HepG2 (cell line): ENCODE results near the gene SLC25A48. TPM values are rescaled to one million over a fixed set of nuclear protein-coding genes. Genes with fewer than 3 reads are reported as not detected.

ENCODE experiments used
- ATAC-seq: fragments of 200-7000 bp; cut with Tn5 transposase; 3 replicates; pipeline ENCODE4 v1.9.1; 2020; ENCODE audit warnings: mild to moderate bottlenecking, moderate library complexity
- BruUV-seq: library from RNA; stranded (reverse); fragments of 400-500 nt; replicated peaks from 2 replicates; lab custom pipeline; 2021; lab: Mats Ljungman, UMichigan
- CTCF ChIA-PET: fragments of 300-600 bp; formaldehyde crosslinking; extraction: SDS; loops from one replicate; lab custom pipeline; 2021; ENCODE audit warnings: low total read pairs, inconsistent platforms, low intra/inter-chr PET ratio; lab: Yijun Ruan, JAX
- POLR2A ChIA-PET: fragments of 350-600 bp; sonication (Branson Sonifier 250); formaldehyde crosslinking; loops from one replicate; lab custom pipeline; 2020; ENCODE audit warnings: antibody characterized with exemption, inconsistent platforms; lab: Yijun Ruan, JAX
- DNase-seq: peaks from one replicate; pipeline ENCODE4 v3.0.0-alpha.2; 2015; ENCODE audit warnings: low spot score
- FAIRE-seq: peaks from 3 replicates; lab custom pipeline; 2011; peaks lifted over from hg19 to GRCh38; lab: Jason Lieb, UNC
- H2AFZ ChIP-seq: one replicate; pipeline ENCODE4 v1.6.1; 2011; ENCODE audit warnings: low read length, inconsistent platforms
- H3K27ac ChIP-seq: fragments of 300-600 bp; 3 replicates; pipeline ENCODE4 v1.8.0; 2011; ENCODE audit warnings: mixed run types, mild to moderate bottlenecking, mixed read lengths, low read length, inconsistent platforms; ENCODE audit not compliant: insufficient read depth; ENCODE audit errors: extremely low read length
- H3K27me3 ChIP-seq, 2 experiments: fragments of 200-600 bp in 1 of 2; 2 replicates in 1 of 2; 3 replicates in 1 of 2; pipeline versions ENCODE4 v1.6.0 to v1.8.0; 2011; ENCODE audit warnings: low read length in 2 of 2, mild to moderate bottlenecking in 2 of 2, moderate library complexity in 2 of 2, inconsistent platforms in 1 of 2; ENCODE audit not compliant: insufficient read depth in 2 of 2, control insufficient read depth in 1 of 2
- H3K36me3 ChIP-seq, 2 experiments: fragments of 200-600 bp in 1 of 2; replicated peaks in 1 of 2; 2 replicates in 1 of 2; 3 replicates in 1 of 2; pipeline versions ENCODE4 v1.5.1 to v1.8.0; 2011; ENCODE audit warnings: low read length in 2 of 2, inconsistent platforms in 1 of 2; ENCODE audit not compliant: insufficient read depth in 2 of 2, control insufficient read depth in 1 of 2
- H3K4me1 ChIP-seq: 2 replicates; pipeline ENCODE4 v1.5.1; 2012; ENCODE audit warnings: low read length, inconsistent platforms; ENCODE audit not compliant: insufficient read depth
- H3K4me2 ChIP-seq: 2 replicates; pipeline ENCODE4 v1.6.0; 2011; ENCODE audit warnings: low read depth, low read length, inconsistent platforms
- H3K4me3 ChIP-seq, 3 experiments: fragments of 200-600 bp in 1 of 3; sonication (generic), shearing (Covaris generic) in 1 of 3; replicated peaks in 1 of 3; 2 replicates each; pipeline ENCODE4 v1.5.1; 2011 to 2016; ENCODE audit warnings: low read length in 3 of 3, inconsistent platforms in 2 of 3, low read depth in 2 of 3, mild to moderate bottlenecking in 2 of 3, control low read depth in 1 of 3, mixed read lengths in 1 of 3; ENCODE audit not compliant: insufficient read depth in 1 of 3
- H3K79me2 ChIP-seq: one replicate; pipeline ENCODE4 v1.6.1; 2011; ENCODE audit warnings: low read length, inconsistent platforms; ENCODE audit not compliant: insufficient read depth
- H3K9ac ChIP-seq: 2 replicates; pipeline ENCODE4 v1.6.0; 2011; ENCODE audit warnings: mild to moderate bottlenecking, low read depth, low read length, inconsistent platforms; ENCODE audit not compliant: insufficient read depth
- H3K9me3 ChIP-seq: 2 replicates; pipeline ENCODE4 v1.5.1; 2012; ENCODE audit warnings: mild to moderate bottlenecking, low read length
- H4K20me1 ChIP-seq: 2 replicates; pipeline ENCODE4 v1.6.0; 2011; ENCODE audit warnings: inconsistent platforms, mild to moderate bottlenecking, low read length, moderate library complexity; ENCODE audit not compliant: insufficient read depth
- MEIS1 ChIP-seq: sonication (generic); formaldehyde crosslinking; IDR thresholded peaks from 2 replicates; pipeline ENCODE4 v1.9.0; 2021; ENCODE audit warnings: mild to moderate bottlenecking, missing genetic modification reagents, moderate library complexity, borderline replicate concordance
- RBM39 ChIP-seq: fragments of 200-400 bp; formaldehyde crosslinking; IDR thresholded peaks from one replicate; pipeline ENCODE4 v1.6.1; 2018; ENCODE audit warnings: antibody characterized with exemption, mild to moderate bottlenecking, low read depth, low read length; ENCODE audit not compliant: poor library complexity, severe bottlenecking
- REL ChIP-seq: sonication (generic); formaldehyde crosslinking; conservative IDR thresholded peaks from 2 replicates; pipeline ENCODE4 v1.8.0; 2022; ENCODE audit warnings: mild to moderate bottlenecking, missing genetic modification reagents, moderate library complexity
- REPIN1 ChIP-seq: sonication (generic); formaldehyde crosslinking; IDR thresholded peaks from 2 replicates; pipeline ENCODE4 v1.8.0; 2022; ENCODE audit warnings: missing genetic modification reagents, low read depth, mild to moderate bottlenecking, borderline replicate concordance
- TEAD3 ChIP-seq: optimal IDR thresholded peaks from 2 replicates; pipeline ENCODE3; 2016; ENCODE audit warnings: borderline replicate concordance
- ZFYVE20 ChIP-seq: sonication (generic); formaldehyde crosslinking; IDR thresholded peaks from 2 replicates; pipeline ENCODE4 v1.8.0; 2023; ENCODE audit warnings: low read depth, mild to moderate bottlenecking, moderate library complexity, missing genetic modification reagents, borderline replicate concordance
- ZNF616 ChIP-seq: sonication (generic); formaldehyde crosslinking; IDR thresholded peaks from 2 replicates; pipeline ENCODE4 v1.5.0; 2020; ENCODE audit warnings: low read depth, mild to moderate bottlenecking, missing genetic modification reagents
- ZNF674 ChIP-seq: sonication (generic); formaldehyde crosslinking; IDR thresholded peaks from 2 replicates; pipeline ENCODE4 v1.5.0; 2020; ENCODE audit warnings: low read depth, mild to moderate bottlenecking, missing genetic modification reagents
- WGBS: methylation state at CpG from one replicate; pipeline ENCODE4 v1.1.6; 2017; ENCODE audit warnings: low lambda C conversion rate; 5-methylcytosine and 5-hydroxymethylcytosine counted together
- in situ Hi-C: cut with HindIII; loops from 2 replicates; pipeline ENCODE4 v1.10.0; 2017; ENCODE audit warnings: low pct_unique_long_range_greater_than_20kb; ENCODE audit not compliant: extremely low pct_ligation_motif_present
- intact Hi-C: fragments of 100-400 bp; cut with micrococcal nuclease; formaldehyde crosslinking; loops from one replicate; pipeline ENCODE4 v1.10.0; 2022; ENCODE audit not compliant: unreplicated experiment
- polyA plus RNA-seq, 8 experiments: library from polyadenylated mRNA; depleted of rRNA in 3 of 8; stranded (reverse) in 7 of 8; unstranded in 1 of 8; fragments of >200 nt; fragmentation: Illumina TruSeq in 4 of 8; extraction: Trizol in 4 of 8; gene quantifications; 2 replicates each; pipeline versions ENCODE4 v1.2.1 to v1.2.3, GENCODE V29; 2011 to 2016; ENCODE audit warnings: low read depth in 4 of 8, missing spikeins in 1 of 8, mixed read lengths in 1 of 8; ENCODE audit not compliant: insufficient read depth in 1 of 8
- total RNA-seq, 5 experiments: library from RNA; depleted of rRNA; stranded (reverse); fragments of >200 nt; fragmentation: Illumina TruSeq; extraction: Trizol; gene quantifications; 2 replicates each; pipeline ENCODE4 v1.2.3, GENCODE V29; 2016; ENCODE audit warnings: low read depth in 1 of 5
- TF ChIP-seq, protein P1 (sequence below): sonication (generic); formaldehyde crosslinking; IDR thresholded peaks from 2 replicates; pipeline ENCODE4 v1.4.0; 2020; ENCODE audit warnings: missing genetic modification reagents, borderline replicate concordance
- TF ChIP-seq, protein P2 (sequence below): sonication (generic); formaldehyde crosslinking; IDR thresholded peaks from 2 replicates; pipeline ENCODE4 v1.5.1; 2020; ENCODE audit warnings: mild to moderate bottlenecking, missing genetic modification reagents, moderate library complexity
- TF ChIP-seq, protein P3 (sequence below): sonication (generic); formaldehyde crosslinking; IDR thresholded peaks from 2 replicates; pipeline ENCODE4 v1.9.0; 2021; ENCODE audit warnings: missing genetic modification reagents, borderline replicate concordance
- TF ChIP-seq, protein P4 (sequence below): sonication (generic); formaldehyde crosslinking; IDR thresholded peaks from 2 replicates; pipeline ENCODE4 v1.4.0; 2020; ENCODE audit warnings: missing genetic modification reagents

The SLC25A48 gene
- total and polyA plus RNA-seq, 2 of the 13 experiments (the other 11 are each of a cell fraction or from before 2014, with no cell fraction given), result 0.17 to 4.5 TPM

DNA sequence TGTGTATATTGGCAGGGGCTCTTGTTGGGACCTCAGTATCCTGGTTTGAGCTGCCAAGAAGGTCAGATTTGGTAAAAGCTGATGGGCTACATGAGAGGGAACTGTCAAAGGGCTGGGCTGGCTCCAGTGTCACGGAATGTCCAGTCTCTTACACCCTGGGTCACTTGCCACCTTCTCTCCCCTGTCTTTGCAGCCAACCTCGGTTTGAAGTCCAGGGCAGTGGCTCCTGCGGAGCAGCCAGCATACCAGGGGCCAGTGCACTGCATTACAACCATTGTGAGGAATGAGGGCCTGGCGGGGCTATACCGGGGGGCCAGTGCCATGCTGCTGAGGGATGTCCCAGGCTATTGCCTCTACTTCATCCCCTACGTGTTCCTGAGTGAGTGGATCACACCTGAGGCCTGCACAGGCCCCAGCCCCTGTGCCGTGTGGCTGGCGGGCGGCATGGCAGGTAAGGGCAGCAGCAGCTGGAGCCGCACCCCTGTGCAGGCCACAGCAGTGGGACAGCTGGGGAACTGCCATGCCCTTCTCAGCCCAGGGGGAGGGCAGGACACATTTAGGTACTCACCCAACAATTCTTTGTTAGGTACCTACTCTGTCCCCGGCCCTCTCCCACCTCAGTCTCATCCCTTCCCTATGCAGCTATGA lies 36.9 kb downstream of the SLC25A48 start:
- Histone ChIP-seq H2AFZ (no peak overlapping the region), H3K27ac (no peak overlapping the region), H3K4me3 (no peak overlapping the region), H3K27me3 (no peaks in the 10 kb centered on the region), H3K36me3 (no peaks in the 10 kb centered on the region), H3K79me2 (no peaks in the 10 kb centered on the region), H3K4me1 (peaks cover 45% of the 10 kb centered on the region), H4K20me1 (no peaks in the 10 kb centered on the region), H3K4me2 (no peak overlapping the region), H3K9me3 (no peaks in the 10 kb centered on the region), H3K9ac (no peak overlapping the region)
- ATAC-seq, result peak; percentile 39
- BruUV-seq, result no TSS peak
- POLR2A ChIA-PET, result no interaction called here
- intact Hi-C loops (no loop called here), in situ Hi-C loops (loop anchor here (25.0 kb wide), 1 partner anchor 541 kb away; no protein-coding TSS in a partner anchor)
- WGBS, result 42% methylated on average over 4 of the region's 11 CpGs
- CTCF ChIA-PET, result no interaction called here
- DNase-seq, result no peak
- no peak for FAIRE-seq
- TF ChIP-seq, protein P1, sequence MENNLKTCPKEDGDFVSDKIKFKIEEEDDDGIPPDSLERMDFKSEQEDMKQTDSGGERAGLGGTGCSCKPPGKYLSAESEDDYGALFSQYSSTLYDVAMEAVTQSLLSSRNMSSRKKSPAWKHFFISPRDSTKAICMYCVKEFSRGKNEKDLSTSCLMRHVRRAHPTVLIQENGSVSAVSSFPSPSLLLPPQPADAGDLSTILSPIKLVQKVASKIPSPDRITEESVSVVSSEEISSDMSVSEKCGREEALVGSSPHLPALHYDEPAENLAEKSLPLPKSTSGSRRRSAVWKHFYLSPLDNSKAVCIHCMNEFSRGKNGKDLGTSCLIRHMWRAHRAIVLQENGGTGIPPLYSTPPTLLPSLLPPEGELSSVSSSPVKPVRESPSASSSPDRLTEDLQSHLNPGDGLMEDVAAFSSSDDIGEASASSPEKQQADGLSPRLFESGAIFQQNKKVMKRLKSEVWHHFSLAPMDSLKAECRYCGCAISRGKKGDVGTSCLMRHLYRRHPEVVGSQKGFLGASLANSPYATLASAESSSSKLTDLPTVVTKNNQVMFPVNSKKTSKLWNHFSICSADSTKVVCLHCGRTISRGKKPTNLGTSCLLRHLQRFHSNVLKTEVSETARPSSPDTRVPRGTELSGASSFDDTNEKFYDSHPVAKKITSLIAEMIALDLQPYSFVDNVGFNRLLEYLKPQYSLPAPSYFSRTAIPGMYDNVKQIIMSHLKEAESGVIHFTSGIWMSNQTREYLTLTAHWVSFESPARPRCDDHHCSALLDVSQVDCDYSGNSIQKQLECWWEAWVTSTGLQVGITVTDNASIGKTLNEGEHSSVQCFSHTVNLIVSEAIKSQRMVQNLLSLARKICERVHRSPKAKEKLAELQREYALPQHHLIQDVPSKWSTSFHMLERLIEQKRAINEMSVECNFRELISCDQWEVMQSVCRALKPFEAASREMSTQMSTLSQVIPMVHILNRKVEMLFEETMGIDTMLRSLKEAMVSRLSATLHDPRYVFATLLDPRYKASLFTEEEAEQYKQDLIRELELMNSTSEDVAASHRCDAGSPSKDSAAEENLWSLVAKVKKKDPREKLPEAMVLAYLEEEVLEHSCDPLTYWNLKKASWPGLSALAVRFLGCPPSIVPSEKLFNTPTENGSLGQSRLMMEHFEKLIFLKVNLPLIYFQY, result no peak
- TF ChIP-seq, protein P2, sequence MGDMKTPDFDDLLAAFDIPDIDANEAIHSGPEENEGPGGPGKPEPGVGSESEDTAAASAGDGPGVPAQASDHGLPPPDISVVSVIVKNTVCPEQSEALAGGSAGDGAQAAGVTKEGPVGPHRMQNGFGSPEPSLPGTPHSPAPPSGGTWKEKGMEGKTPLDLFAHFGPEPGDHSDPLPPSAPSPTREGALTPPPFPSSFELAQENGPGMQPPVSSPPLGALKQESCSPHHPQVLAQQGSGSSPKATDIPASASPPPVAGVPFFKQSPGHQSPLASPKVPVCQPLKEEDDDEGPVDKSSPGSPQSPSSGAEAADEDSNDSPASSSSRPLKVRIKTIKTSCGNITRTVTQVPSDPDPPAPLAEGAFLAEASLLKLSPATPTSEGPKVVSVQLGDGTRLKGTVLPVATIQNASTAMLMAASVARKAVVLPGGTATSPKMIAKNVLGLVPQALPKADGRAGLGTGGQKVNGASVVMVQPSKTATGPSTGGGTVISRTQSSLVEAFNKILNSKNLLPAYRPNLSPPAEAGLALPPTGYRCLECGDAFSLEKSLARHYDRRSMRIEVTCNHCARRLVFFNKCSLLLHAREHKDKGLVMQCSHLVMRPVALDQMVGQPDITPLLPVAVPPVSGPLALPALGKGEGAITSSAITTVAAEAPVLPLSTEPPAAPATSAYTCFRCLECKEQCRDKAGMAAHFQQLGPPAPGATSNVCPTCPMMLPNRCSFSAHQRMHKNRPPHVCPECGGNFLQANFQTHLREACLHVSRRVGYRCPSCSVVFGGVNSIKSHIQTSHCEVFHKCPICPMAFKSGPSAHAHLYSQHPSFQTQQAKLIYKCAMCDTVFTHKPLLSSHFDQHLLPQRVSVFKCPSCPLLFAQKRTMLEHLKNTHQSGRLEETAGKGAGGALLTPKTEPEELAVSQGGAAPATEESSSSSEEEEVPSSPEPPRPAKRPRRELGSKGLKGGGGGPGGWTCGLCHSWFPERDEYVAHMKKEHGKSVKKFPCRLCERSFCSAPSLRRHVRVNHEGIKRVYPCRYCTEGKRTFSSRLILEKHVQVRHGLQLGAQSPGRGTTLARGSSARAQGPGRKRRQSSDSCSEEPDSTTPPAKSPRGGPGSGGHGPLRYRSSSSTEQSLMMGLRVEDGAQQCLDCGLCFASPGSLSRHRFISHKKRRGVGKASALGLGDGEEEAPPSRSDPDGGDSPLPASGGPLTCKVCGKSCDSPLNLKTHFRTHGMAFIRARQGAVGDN, result peak; percentile 19; the same call in 1 of the 2 replicates
- no peak for TF ChIP-seq ZFYVE20
- TF ChIP-seq, protein P3, sequence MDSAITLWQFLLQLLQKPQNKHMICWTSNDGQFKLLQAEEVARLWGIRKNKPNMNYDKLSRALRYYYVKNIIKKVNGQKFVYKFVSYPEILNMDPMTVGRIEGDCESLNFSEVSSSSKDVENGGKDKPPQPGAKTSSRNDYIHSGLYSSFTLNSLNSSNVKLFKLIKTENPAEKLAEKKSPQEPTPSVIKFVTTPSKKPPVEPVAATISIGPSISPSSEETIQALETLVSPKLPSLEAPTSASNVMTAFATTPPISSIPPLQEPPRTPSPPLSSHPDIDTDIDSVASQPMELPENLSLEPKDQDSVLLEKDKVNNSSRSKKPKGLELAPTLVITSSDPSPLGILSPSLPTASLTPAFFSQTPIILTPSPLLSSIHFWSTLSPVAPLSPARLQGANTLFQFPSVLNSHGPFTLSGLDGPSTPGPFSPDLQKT (CRISPR knock-in tag), result no peak
- peak; percentile 27 for TF ChIP-seq TEAD3 (CRISPR knock-in tag)
- no peak for TF ChIP-seq MEIS1
- no peak for TF ChIP-seq REPIN1 (CRISPR knock-in tag)
- no peak for TF ChIP-seq ZNF674
- no peak for TF ChIP-seq REL (CRISPR knock-in tag)
- TF ChIP-seq ZNF616, result no peak
- no peak for TF ChIP-seq RBM39
- TF ChIP-seq, protein P4, sequence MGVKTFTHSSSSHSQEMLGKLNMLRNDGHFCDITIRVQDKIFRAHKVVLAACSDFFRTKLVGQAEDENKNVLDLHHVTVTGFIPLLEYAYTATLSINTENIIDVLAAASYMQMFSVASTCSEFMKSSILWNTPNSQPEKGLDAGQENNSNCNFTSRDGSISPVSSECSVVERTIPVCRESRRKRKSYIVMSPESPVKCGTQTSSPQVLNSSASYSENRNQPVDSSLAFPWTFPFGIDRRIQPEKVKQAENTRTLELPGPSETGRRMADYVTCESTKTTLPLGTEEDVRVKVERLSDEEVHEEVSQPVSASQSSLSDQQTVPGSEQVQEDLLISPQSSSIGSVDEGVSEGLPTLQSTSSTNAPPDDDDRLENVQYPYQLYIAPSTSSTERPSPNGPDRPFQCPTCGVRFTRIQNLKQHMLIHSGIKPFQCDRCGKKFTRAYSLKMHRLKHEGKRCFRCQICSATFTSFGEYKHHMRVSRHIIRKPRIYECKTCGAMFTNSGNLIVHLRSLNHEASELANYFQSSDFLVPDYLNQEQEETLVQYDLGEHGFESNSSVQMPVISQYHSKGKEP, result no peak
